Left lobe of liver (tissue), 2 donors: ENCODE results near the gene PTH2R. TPM values are rescaled to one million over a fixed set of nuclear protein-coding genes. Genes with fewer than 3 reads are reported as not detected.
"Not testable (repeated sequence)": the region's sequence is repeated elsewhere in the genome, so short reads cannot be mapped to it uniquely, and the experiment has no call there.

Source experiments
- ATAC-seq: fragments of 200-7000 bp; cut with Tn5 transposase; one replicate; pipeline ENCODE4 v1.9.1; 2020; ENCODE audit warnings: mild to moderate bottlenecking, moderate library complexity
- DNase-seq: peaks from one replicate; pipeline ENCODE4 v3.0.0-alpha.2; 2020; ENCODE audit warnings: low spot score
- total RNA-seq: library from RNA; stranded (reverse); gene quantifications from one replicate; pipeline ENCODE4 v1.2.1, GENCODE V29; 2021
- donor health status: DM: no; HTN: no; CAD: no; lungs with moderate emphysema.
- donor health status: DM: no; HTN: yes; CAD: no.

Gene PTH2R
- total RNA-seq, 1 donor from 2014 or later, result 0.18 TPM

- DNase-seq, ATAC-seq: not testable (repeated sequence)
Observed at GRCh38 chr2:208482453-208483015, 75.9 kb downstream of the PTH2R start.

GRCh38 chr2:208485390-208485789 lies 78.8 kb downstream of the PTH2R start:
- no peak for ATAC-seq

GRCh38 chr2:208488686-208489564 lies 82.3 kb downstream of the PTH2R start:
- DNase-seq, result no peak
- ATAC-seq, result no peak

More at GRCh38 chr2:208485390-208485789, 78.8 kb downstream of the PTH2R start:
- no peak for DNase-seq

GRCh38 chr2:208489687-208490086 lies 83.1 kb downstream of the PTH2R start:
- ATAC-seq (no peak), DNase-seq (no peak)

- DNase-seq (no peak), ATAC-seq (no peak)
Observed at GRCh38 chr2:208490492-208490891, 83.9 kb downstream of the PTH2R start.

- DNase-seq (no peak), ATAC-seq (no peak)
Observed at GRCh38 chr2:208491641-208492040, 85.0 kb downstream of the PTH2R start.

- DNase-seq, result no peak
- ATAC-seq, result no peak
Observed at GRCh38 chr2:208492069-208492468, 85.5 kb downstream of the PTH2R start.

GRCh38 chr2:208493186-208493585 lies 86.6 kb downstream of the PTH2R start:
- no peak for DNase-seq
- ATAC-seq, result no peak

GRCh38 chr2:208496129-208496528 lies 89.5 kb downstream of the PTH2R start:
- DNase-seq (no peak), ATAC-seq (no peak)

GRCh38 chr2:208501206-208501605 lies 94.6 kb downstream of the PTH2R start:
- DNase-seq, result no peak
- ATAC-seq, result peak; percentile 61

GRCh38 chr2:208502288-208502687 lies 95.7 kb downstream of the PTH2R start:
- ATAC-seq, result no peak
- no peak for DNase-seq

GRCh38 chr2:208505365-208505764 lies 98.8 kb downstream of the PTH2R start:
- not testable (repeated sequence) for DNase-seq, ATAC-seq

GRCh38 chr2:208509586-208509985 lies 103.0 kb downstream of the PTH2R start:
- DNase-seq (no peak), ATAC-seq (no peak)

GRCh38 chr2:208511016-208511415 lies 104.4 kb downstream of the PTH2R start:
- no peak for ATAC-seq
- DNase-seq, result no peak

GRCh38 chr2:208511573-208511972 lies 105.0 kb downstream of the PTH2R start:
- DNase-seq (no peak), ATAC-seq (no peak)

GRCh38 chr2:208515099-208515498 lies 108.5 kb downstream of the PTH2R start:
- ATAC-seq (no peak), DNase-seq (no peak)

GRCh38 chr2:208523069-208523468 lies 116.5 kb downstream of the PTH2R start:
- DNase-seq, ATAC-seq: not testable (repeated sequence)

GRCh38 chr2:208525165-208525564 lies 118.6 kb downstream of the PTH2R start:
- DNase-seq, ATAC-seq: not testable (repeated sequence)

- peak; percentile 59 for ATAC-seq
- DNase-seq, result peak; percentile 46
Observed at GRCh38 chr2:208529796-208530195, 123.2 kb downstream of the PTH2R start.

GRCh38 chr2:208531361-208531760 lies 124.8 kb downstream of the PTH2R start:
- ATAC-seq (no peak), DNase-seq (no peak)

GRCh38 chr2:208535578-208535977 lies 129.0 kb downstream of the PTH2R start:
- ATAC-seq, DNase-seq: not testable (repeated sequence)

- no peak for ATAC-seq
- DNase-seq, result no peak
Observed at GRCh38 chr2:208541461-208541988, 134.9 kb downstream of the PTH2R start.
